H1 (cell line): ENCODE measurements around the gene RANBP6. TPM values are rescaled to one million over a fixed set of nuclear protein-coding genes. Genes with fewer than 3 reads are reported as not detected.

Experiments
- CTCF ChIA-PET: fragments of 300-600 bp; sonication (Branson Sonifier 250); formaldehyde crosslinking; loops from one replicate; lab custom pipeline; 2021; ENCODE audit not compliant: partially characterized antibody; lab: Charles Lee
- POLR2A ChIA-PET: fragments of 300-600 bp; sonication (Branson Sonifier 250); formaldehyde crosslinking; loops from one replicate; lab custom pipeline; 2021; ENCODE audit warnings: inconsistent platforms; ENCODE audit not compliant: partially characterized antibody; lab: Charles Lee
- DNase-seq, 2 experiments: peaks; one replicate each; pipeline versions ENCODE4 v3.0.0 to v3.0.0-alpha.2; 2010 to 2022; ENCODE audit warnings: low spot score in 2 of 2, low read depth in 1 of 2, mixed read lengths in 1 of 2
- FAIRE-seq: peaks from 2 replicates; lab custom pipeline; 2011; peaks lifted over from hg19 to GRCh38; lab: Jason Lieb, UNC
- H2AFZ ChIP-seq: 2 replicates; pipeline ENCODE4 v1.8.1; 2012; ENCODE audit warnings: low read length, inconsistent platforms
- H2AK5ac ChIP-seq: 2 replicates; pipeline ENCODE4 v1.6.1; 2013; ENCODE audit warnings: low read depth, low read length
- H2BK120ac ChIP-seq: replicated peaks from 2 replicates; pipeline ENCODE3; 2013; ENCODE audit warnings: low read depth, low read length, inconsistent platforms
- H2BK12ac ChIP-seq: 2 replicates; pipeline ENCODE4 v1.6.1; 2013; ENCODE audit warnings: low read depth, low read length
- H2BK15ac ChIP-seq: 2 replicates; pipeline ENCODE4 v1.6.1; 2013; ENCODE audit warnings: low read length
- H2BK20ac ChIP-seq: 2 replicates; pipeline ENCODE4 v1.6.1; 2013; ENCODE audit warnings: low read length
- H2BK5ac ChIP-seq: 2 replicates; pipeline ENCODE4 v1.6.1; 2013; ENCODE audit warnings: low read depth, low read length
- H3K14ac ChIP-seq: 2 replicates; pipeline ENCODE4 v1.6.1; 2013; ENCODE audit warnings: inconsistent platforms; ENCODE audit not compliant: insufficient read length
- H3K18ac ChIP-seq: 2 replicates; pipeline ENCODE4 v1.6.1; 2013; ENCODE audit warnings: low read length; ENCODE audit errors: extremely low read depth
- H3K23ac ChIP-seq: 2 replicates; pipeline ENCODE4 v1.6.1; 2013; ENCODE audit warnings: inconsistent platforms; ENCODE audit not compliant: insufficient read length
- H3K23me2 ChIP-seq: 2 replicates; pipeline ENCODE4 v1.6.1; 2013; ENCODE audit warnings: low read depth, low read length
- H3K27ac ChIP-seq: 2 replicates; pipeline ENCODE4 v1.6.1; 2011; ENCODE audit warnings: low read depth, low read length, inconsistent platforms
- H3K27me3 ChIP-seq, 4 experiments: replicated peaks in 1 of 4; 1 replicate in 1 of 4; 2 replicates in 3 of 4; pipeline versions ENCODE4 v1.6.1 to v1.8.1; 2011 to 2013; ENCODE audit warnings: low read length in 3 of 4, mild to moderate bottlenecking in 3 of 4, inconsistent platforms in 2 of 4, mixed read lengths in 2 of 4, moderate library complexity in 1 of 4; ENCODE audit not compliant: control insufficient read depth in 3 of 4, insufficient read depth in 3 of 4; ENCODE audit errors: extremely low read depth in 1 of 4
- H3K36me3 ChIP-seq, 4 experiments: 2 replicates each; pipeline versions ENCODE4 v1.6.1 to v1.8.1; 2011 to 2013; ENCODE audit warnings: mild to moderate bottlenecking in 4 of 4, low read length in 3 of 4, moderate library complexity in 2 of 4, control low read depth in 1 of 4, inconsistent platforms in 1 of 4; ENCODE audit not compliant: insufficient read depth in 4 of 4, control insufficient read depth in 2 of 4
- H3K4ac ChIP-seq: replicated peaks from 2 replicates; pipeline ENCODE3; 2013; ENCODE audit warnings: low read length, low read depth, mixed read lengths, inconsistent platforms; ENCODE audit not compliant: insufficient read length
- H3K4me1 ChIP-seq, 4 experiments: replicated peaks in 1 of 4; 1 replicate in 1 of 4; 2 replicates in 3 of 4; pipeline versions ENCODE4 v1.6.1 to v1.8.1; 2011 to 2013; ENCODE audit warnings: low read length in 3 of 4, inconsistent platforms in 2 of 4, mixed read lengths in 1 of 4; ENCODE audit not compliant: insufficient read depth in 4 of 4, control insufficient read depth in 3 of 4
- H3K4me2 ChIP-seq, 2 experiments: 2 replicates each; pipeline versions ENCODE4 v1.6.1 to v1.8.1; 2011 to 2013; ENCODE audit warnings: low read depth in 2 of 2, low read length in 2 of 2, control low read depth in 1 of 2, inconsistent platforms in 1 of 2, mild to moderate bottlenecking in 1 of 2; ENCODE audit not compliant: insufficient read depth in 1 of 2
- H3K4me3 ChIP-seq, 4 experiments: fragments of 200-600, 300-600 bp in 1 of 4; sonication (generic), shearing (Covaris generic), sonication (Bioruptor Twin) in 1 of 4; 2 replicates each; pipeline versions ENCODE4 v1.5.1 to v1.8.1; 2011 to 2016; ENCODE audit warnings: low read length in 4 of 4, low read depth in 3 of 4, control low read depth in 2 of 4, inconsistent platforms in 2 of 4, mild to moderate bottlenecking in 2 of 4, mixed read lengths in 1 of 4, moderate library complexity in 1 of 4; ENCODE audit not compliant: insufficient read depth in 2 of 4; ENCODE audit errors: extremely low read depth in 1 of 4
- H3K56ac ChIP-seq: replicated peaks from 2 replicates; pipeline ENCODE3; 2013; ENCODE audit warnings: low read depth, mild to moderate bottlenecking, mixed read lengths, low read length, inconsistent platforms; ENCODE audit not compliant: insufficient read length
- H3K79me1 ChIP-seq: 2 replicates; pipeline ENCODE4 v1.6.1; 2013; ENCODE audit warnings: low read depth, low read length, control low read depth
- H3K79me2 ChIP-seq, 2 experiments: 2 replicates each; pipeline versions ENCODE4 v1.6.1 to v1.8.1; 2012 to 2013; ENCODE audit warnings: low read length in 2 of 2, mild to moderate bottlenecking in 2 of 2, inconsistent platforms in 1 of 2; ENCODE audit not compliant: insufficient read depth in 2 of 2, control insufficient read depth in 1 of 2
- H3K9ac ChIP-seq, 4 experiments: replicated peaks in 1 of 4; 1 replicate in 1 of 4; 2 replicates in 3 of 4; pipeline versions ENCODE4 v1.6.1 to v1.8.1; 2011 to 2013; ENCODE audit warnings: low read depth in 3 of 4, low read length in 3 of 4, control low read depth in 2 of 4, mild to moderate bottlenecking in 2 of 4, moderate library complexity in 2 of 4, inconsistent platforms in 1 of 4; ENCODE audit errors: extremely low read depth in 1 of 4
- H3K9me3 ChIP-seq, 2 experiments: 2 replicates each; pipeline versions ENCODE4 v1.6.1 to v1.8.1; 2012 to 2013; ENCODE audit warnings: mild to moderate bottlenecking in 2 of 2, moderate library complexity in 2 of 2, control low read depth in 1 of 2, inconsistent platforms in 1 of 2, low read depth in 1 of 2, low read length in 1 of 2, mixed read lengths in 1 of 2; ENCODE audit not compliant: insufficient read depth in 2 of 2
- H4K20me1 ChIP-seq, 2 experiments: replicated peaks in 1 of 2; 2 replicates each; pipeline versions ENCODE3 to v1.8.1; 2011 to 2013; ENCODE audit warnings: inconsistent platforms in 2 of 2, low read length in 2 of 2, mild to moderate bottlenecking in 1 of 2; ENCODE audit not compliant: insufficient read depth in 2 of 2, control insufficient read depth in 1 of 2
- H4K5ac ChIP-seq: 2 replicates; pipeline ENCODE4 v1.6.1; 2013; ENCODE audit warnings: low read length, low read depth, mixed read lengths, inconsistent platforms; ENCODE audit not compliant: insufficient read length
- H4K8ac ChIP-seq: 2 replicates; pipeline ENCODE4 v1.8.0; 2013; ENCODE audit warnings: mild to moderate bottlenecking, moderate library complexity, low read length, inconsistent platforms; ENCODE audit not compliant: insufficient read depth; ENCODE audit errors: extremely low read depth
- H4K91ac ChIP-seq: replicated peaks from 2 replicates; pipeline ENCODE3; 2013; ENCODE audit warnings: low read length, mixed read lengths, inconsistent platforms; ENCODE audit not compliant: insufficient read length
- ASH2L ChIP-seq: fragments of 200-600, 300-600 bp; sonication (generic); IDR thresholded peaks from one replicate; pipeline ENCODE4 v1.7.1; 2017; ENCODE audit warnings: low read length
- ATF3 ChIP-seq: IDR thresholded peaks from 2 replicates; pipeline ENCODE4 v1.6.1; 2011; ENCODE audit warnings: low read depth, mild to moderate bottlenecking, low read length; ENCODE audit not compliant: insufficient read depth
- BRCA1 ChIP-seq: IDR thresholded peaks from 2 replicates; pipeline ENCODE4 v1.6.1; 2012; ENCODE audit warnings: low read depth, low read length, improper control_type of control experiment
- EZH2 ChIP-seq: fragments of 200-600 bp; sonication (generic); IDR thresholded peaks from 2 replicates; pipeline ENCODE4 v1.7.1; 2012; ENCODE audit warnings: low read depth, mild to moderate bottlenecking, moderate library complexity, low read length, inconsistent platforms; ENCODE audit not compliant: severe bottlenecking
- GABPA ChIP-seq: IDR thresholded peaks from 2 replicates; pipeline ENCODE4 v1.6.1; 2011; ENCODE audit warnings: mild to moderate bottlenecking, low read length, moderate library complexity, borderline replicate concordance; ENCODE audit not compliant: insufficient read depth
- HDAC2 ChIP-seq, 2 experiments: fragments of 300-600 bp in 1 of 2; sonication (generic) in 1 of 2; IDR thresholded peaks; 2 replicates each; pipeline ENCODE4 v1.6.1; 2011 to 2012; ENCODE audit warnings: low read depth in 2 of 2, low read length in 2 of 2, mild to moderate bottlenecking in 2 of 2, moderate library complexity in 2 of 2, borderline replicate concordance in 1 of 2, inconsistent platforms in 1 of 2
- KDM4A ChIP-seq: IDR thresholded peaks from one replicate; pipeline ENCODE4 v1.7.1; 2012; ENCODE audit warnings: low read depth, mild to moderate bottlenecking, moderate library complexity, low read length, inconsistent platforms; ENCODE audit not compliant: severe bottlenecking
- KDM5A ChIP-seq: fragments of 200-600 bp; IDR thresholded peaks from 2 replicates; pipeline ENCODE4 v1.7.1; 2012; ENCODE audit warnings: mild to moderate bottlenecking, low read length, inconsistent platforms, mixed read lengths
- NRF1 ChIP-seq: IDR thresholded peaks from 2 replicates; pipeline ENCODE4 v1.6.1; 2011; ENCODE audit warnings: mild to moderate bottlenecking, low read depth, low read length, improper control_type of control experiment
- RFX5 ChIP-seq: IDR thresholded peaks from 2 replicates; pipeline ENCODE4 v1.6.1; 2011; ENCODE audit warnings: low read depth, low read length, improper control_type of control experiment, borderline replicate concordance
- TEAD4 ChIP-seq: IDR thresholded peaks from 2 replicates; pipeline ENCODE4 v1.6.1; 2012; ENCODE audit warnings: low read depth, low read length, inconsistent platforms, mixed read lengths
- USF2 ChIP-seq: IDR thresholded peaks from 2 replicates; pipeline ENCODE4 v1.6.1; 2011; ENCODE audit warnings: low read length, improper control_type of control experiment
- WGBS, 2 experiments: shearing (Covaris generic) in 1 of 2; methylation state at CpG; one replicate each; pipeline versions ENCODE4 v1.1.6 to v1.1.7; 2013 to 2015; ENCODE audit warnings: low lambda C conversion rate in 2 of 2, mixed read lengths in 2 of 2, inconsistent platforms in 1 of 2, low coverage in 1 of 2, missing lambda C conversion rate in 1 of 2; ENCODE audit not compliant: insufficient replicate concordance in 2 of 2, insufficient coverage in 1 of 2, insufficient read length in 1 of 2; ENCODE audit errors: extremely low coverage in 1 of 2, missing lambda C conversion rate in 1 of 2; 5-methylcytosine and 5-hydroxymethylcytosine counted together
- polyA plus RNA-seq, 7 experiments: library from polyadenylated mRNA; depleted of rRNA in 3 of 7; stranded (reverse) in 5 of 7; unstranded in 2 of 7; fragments of >200 nt in 5 of 7; fragments of 200-250 nt in 2 of 7; gene quantifications; 1 replicate in 5 of 7; 2 replicates in 1 of 7; 4 replicates in 1 of 7; pipeline versions ENCODE4 v1.2.1 to v1.2.3, GENCODE V29; 2011 to 2013; ENCODE audit warnings: missing spikeins in 2 of 7, mixed read lengths in 2 of 7
- total RNA-seq: library from RNA; stranded (reverse); fragmentation: NEBNext Ultra II Directional; extraction: Animal tissue kit (Norgen Biotek cat#: 25700); gene quantifications from 2 replicates; pipeline ENCODE4 v1.2.1, GENCODE V29; 2021

Gene RANBP6
- total and polyA plus RNA-seq, 2 of the 8 experiments (the other 6 are each of a cell fraction or from before 2014, with no cell fraction given): 5.7 to 18.8 TPM

- no peak overlapping the region for H2AFZ ChIP-seq
- WGBS, 2 experiments: 78% methylated on average over 2 of the region's 2 CpGs; no CpG with 5 or more reads in 1 of the 2 experiments
- H3K4ac ChIP-seq: no peak overlapping the region
- no peak overlapping the region for H3K9ac ChIP-seq
- H3K36me3 ChIP-seq: no peaks in the 10 kb centered on the region
- POLR2A ChIA-PET: no interaction called here
- no peaks in the 10 kb centered on the region for H3K79me2 ChIP-seq
- no peak overlapping the region for H3K23ac ChIP-seq
- no peaks in the 10 kb centered on the region; the same call in 1 of the 2 replicates for H3K23me2 ChIP-seq
- no peak overlapping the region for H2AK5ac ChIP-seq
- no peak for DNase-seq
- CTCF ChIA-PET: no interaction called here
- no peak overlapping the region for H2BK12ac ChIP-seq
- no peak overlapping the region for H2BK120ac ChIP-seq
- H3K27me3 ChIP-seq: no peaks in the 10 kb centered on the region
- no peak overlapping the region for H3K14ac ChIP-seq
- H3K18ac ChIP-seq: no peak overlapping the region
- no peak overlapping the region for H2BK5ac ChIP-seq
- H4K20me1 ChIP-seq: no peaks in the 10 kb centered on the region
- 0 out of 7 replicates have a peak, but pooled peaks cover 0 to 4% (median 0%) of the 10 kb centered on the region in 4 experiments for H3K4me1 ChIP-seq
- H3K27ac ChIP-seq: no peak overlapping the region
- H3K4me3 ChIP-seq: no peak overlapping the region
- no peaks in the 10 kb centered on the region for H3K9me3 ChIP-seq
- no peak overlapping the region for H4K8ac ChIP-seq
- H2BK15ac ChIP-seq: no peak overlapping the region
- FAIRE-seq: no peak
- H3K79me1 ChIP-seq: no peaks in the 10 kb centered on the region
- no peak overlapping the region for H3K56ac ChIP-seq
- no peak overlapping the region for H4K91ac ChIP-seq
- no peak overlapping the region for H4K5ac ChIP-seq
- H2BK20ac ChIP-seq: no peak overlapping the region
- no peak overlapping the region for H3K4me2 ChIP-seq
- TF ChIP-seq BRCA1 (no peak), RFX5 (no peak), HDAC2 (IDR thresholded peaks at IDR 0.05; ENCODE audit: borderline replicate concordance in 1 of 2, low read depth in 2 of 2, low read length in 2 of 2) (no peak), TEAD4 (no peak), GABPA (no peak), EZH2 (no peak), USF2 (no peak), KDM4A (no peak), NRF1 (no peak), ATF3 (no peak), KDM5A (no peak), ASH2L (no peak)
These were observed 36.1 kb upstream of the RANBP6 start for GRCh38 chr9:6051511-6051950.
